Epithelial cell of esophagus (primary cell): Measurements from ENCODE around the gene IL4R.

Source experiments
- DNase-seq: peaks from one replicate; pipeline ENCODE4 v3.0.0; 2010; ENCODE audit warnings: low read depth
- H3K4me3 ChIP-seq: 2 replicates; pipeline ENCODE4 v1.5.1; 2011; ENCODE audit warnings: mild to moderate bottlenecking, low read length, control low read depth
- CTCF ChIP-seq: IDR thresholded peaks from 2 replicates; pipeline ENCODE4 v1.5.1; 2011; ENCODE audit warnings: low read depth, mild to moderate bottlenecking, low read length, control low read depth, inconsistent platforms; ENCODE audit not compliant: insufficient read depth; ENCODE audit errors: missing control alignments

IL4R gene

GRCh38 chr16:27321013-27321915, 7.5 kb downstream of the IL4R start:
- peak; percentile 84 for DNase-seq
- H3K4me3 ChIP-seq, result no peak overlapping the region
- TF ChIP-seq CTCF, result no peak

- DNase-seq, result peak; percentile 95
- TF ChIP-seq CTCF, result no peak
- H3K4me3 ChIP-seq, result no peak overlapping the region
Observed at GRCh38 chr16:27322858-27323780, 9.3 kb downstream of the IL4R start.

- no peak overlapping the region for H3K4me3 ChIP-seq
- TF ChIP-seq CTCF, result no peak
- DNase-seq, result no peak
Observed at GRCh38 chr16:27323781-27324561, 10.2 kb downstream of the IL4R start.

GRCh38 chr16:27324851-27325301, 11.1 kb downstream of the IL4R start:
- no peak for DNase-seq
- TF ChIP-seq CTCF, result no peak
- H3K4me3 ChIP-seq, result no peak overlapping the region

- no peak for TF ChIP-seq CTCF
- H3K4me3 ChIP-seq, result no peak overlapping the region
- no peak for DNase-seq
Observed at GRCh38 chr16:27325736-27326135, 12.0 kb downstream of the IL4R start.

GRCh38 chr16:27326251-27326650, 12.5 kb downstream of the IL4R start:
- no peak overlapping the region for H3K4me3 ChIP-seq
- no peak for DNase-seq
- TF ChIP-seq CTCF, result no peak
